A549 treated with ZK216348 at 1 μM for 4 hours (cell line): ENCODE data around the gene BTAF1. TPM values are rescaled to one million over a fixed set of nuclear protein-coding genes. Genes with fewer than 3 reads are reported as not detected.

ENCODE experiments used
- total RNA-seq: library from RNA; stranded (reverse); fragments of 200-300 nt; extraction: Qiagen RNA extraction; gene quantifications from 5 replicates; pipeline ENCODE4 v1.2.3, GENCODE V29; 2022; ENCODE audit warnings: low read depth

BTAF1 gene
- total RNA-seq: 8.7 to 15.4 TPM (median 13.1 TPM) in 5 replicates

GRCh38 chr10:91923371-91924211 lies at the start of gene BTAF1:
BTAF1 (plus strand) TSS chr10:91923770; CDS start chr10:91924077, 307 bp downstream.

GRCh38 chr10:91909117-91909677 lies 14.4 kb upstream of the BTAF1 start, which contains the start of gene FGFBP3:
FGFBP3 (minus strand) TSS chr10:91909486; CDS start chr10:91908969, 517 bp downstream.

Other genes starting within 250 kb of the BTAF1 start
- 10.7 to 23.9 TPM (median 20.0 TPM) in 5 replicates for gene TNKS2, start 125.3 kb upstream of the BTAF1 start, total RNA-seq
- 1.7 to 3.2 TPM (median 2.5 TPM) in 5 replicates for gene FGFBP3, start 14.3 kb upstream of the BTAF1 start, total RNA-seq